SK-N-SH treated with all-trans-retinoic acid at 6 μM for 48 hours (cell line): Measurements from ENCODE around the gene IGSF22.
A peak's percentile ranks its signal among the peaks of the same experiment; 100 is the strongest.

Experiments used
- ATAC-seq: fragments of 200-7000 bp; cut with Tn5 transposase; 3 replicates; pipeline ENCODE4 v1.9.1; 2020; ENCODE audit warnings: mild to moderate bottlenecking, moderate library complexity
- ARNTL ChIP-seq: fragments of 450-650 bp; formaldehyde crosslinking; IDR thresholded peaks from 2 replicates; pipeline ENCODE4 v1.5.0; 2020; ENCODE audit warnings: low read depth, mild to moderate bottlenecking, moderate library complexity, borderline replicate concordance
- BACH2 ChIP-seq: fragments of 250-450 bp; sonication (Bioruptor Pico); IDR thresholded peaks from 2 replicates; pipeline ENCODE4 v1.9.0; 2021; ENCODE audit warnings: mild to moderate bottlenecking, borderline replicate concordance
- CREB5 ChIP-seq: fragments of 250-450 bp; sonication (Bioruptor Pico); IDR thresholded peaks from 2 replicates; pipeline ENCODE4 v1.5.1; 2020; ENCODE audit warnings: low read depth, mild to moderate bottlenecking, moderate library complexity
- CSDC2 ChIP-seq: fragments of 250-450 bp; sonication (Bioruptor Pico); IDR thresholded peaks from 2 replicates; pipeline ENCODE4 v1.5.0; 2020; ENCODE audit warnings: mild to moderate bottlenecking, moderate library complexity
- CSRNP3 ChIP-seq: fragments of 250-450 bp; sonication (Bioruptor Pico); IDR thresholded peaks from 2 replicates; pipeline ENCODE4 v1.5.1; 2021; ENCODE audit warnings: mild to moderate bottlenecking, moderate library complexity
- ESRRG ChIP-seq: fragments of 250-450 bp; sonication (Bioruptor Pico); IDR thresholded peaks from 2 replicates; pipeline ENCODE4 v1.6.1; 2021; ENCODE audit warnings: mild to moderate bottlenecking
- GLIS3 ChIP-seq: fragments of 250-450 bp; sonication (Bioruptor Pico); IDR thresholded peaks from 2 replicates; pipeline ENCODE4 v1.5.0; 2020; ENCODE audit warnings: mild to moderate bottlenecking, moderate library complexity
- ISL1 ChIP-seq: fragments of 250-450 bp; sonication (Bioruptor Pico); IDR thresholded peaks from 2 replicates; pipeline ENCODE4 v2.1.2; 2022; ENCODE audit warnings: mild to moderate bottlenecking, moderate library complexity
- OSR1 ChIP-seq: fragments of 250-450 bp; sonication (Bioruptor Pico); IDR thresholded peaks from 2 replicates; pipeline ENCODE4 v1.8.0; 2022; ENCODE audit warnings: moderate library complexity, mild to moderate bottlenecking, inconsistent platforms
- PATZ1 ChIP-seq: fragments of 250-450 bp; sonication (Bioruptor Pico); IDR thresholded peaks from 2 replicates; pipeline ENCODE4 v1.8.0; 2020; ENCODE audit warnings: mild to moderate bottlenecking, moderate library complexity, borderline replicate concordance
- POU6F1 ChIP-seq: fragments of 250-450 bp; sonication (Bioruptor Pico); IDR thresholded peaks from 2 replicates; pipeline ENCODE4 v1.8.0; 2021; ENCODE audit warnings: low read depth, mild to moderate bottlenecking, moderate library complexity, borderline replicate concordance
- PPARA ChIP-seq: fragments of 250-450 bp; sonication (Bioruptor Pico); IDR thresholded peaks from 2 replicates; pipeline ENCODE4 v1.5.0; 2020; ENCODE audit warnings: mild to moderate bottlenecking, borderline replicate concordance
- RARB ChIP-seq: fragments of 250-450 bp; sonication (Bioruptor Pico); IDR thresholded peaks from 2 replicates; pipeline ENCODE4 v1.8.0; 2021; ENCODE audit warnings: mild to moderate bottlenecking, moderate library complexity
- SNAI2 ChIP-seq: fragments of 250-450 bp; sonication (Bioruptor Pico); IDR thresholded peaks from 2 replicates; pipeline ENCODE4 v1.5.0; 2020; ENCODE audit warnings: mild to moderate bottlenecking, moderate library complexity
- TCF4 ChIP-seq: fragments of 250-450 bp; sonication (Bioruptor Pico); IDR thresholded peaks from 2 replicates; pipeline ENCODE4 v1.8.0; 2021; ENCODE audit warnings: mild to moderate bottlenecking, moderate library complexity, borderline replicate concordance
- TOX ChIP-seq: fragments of 250-450 bp; sonication (Bioruptor Pico); IDR thresholded peaks from 2 replicates; pipeline ENCODE4 v1.8.0; 2021; ENCODE audit warnings: mild to moderate bottlenecking, moderate library complexity, borderline replicate concordance
- TSHZ2 ChIP-seq: fragments of 250-450 bp; sonication (Bioruptor Pico); IDR thresholded peaks from 2 replicates; pipeline ENCODE4 v1.5.0; 2020; ENCODE audit warnings: mild to moderate bottlenecking, moderate library complexity
- ZC3H10 ChIP-seq: fragments of 250-450 bp; sonication (Bioruptor Pico); IDR thresholded peaks from 2 replicates; pipeline ENCODE4 v1.5.1; 2021; ENCODE audit warnings: mild to moderate bottlenecking, moderate library complexity
- ZFP30 ChIP-seq: fragments of 450-650 bp; formaldehyde crosslinking; IDR thresholded peaks from 2 replicates; pipeline ENCODE4 v1.5.0; 2022; ENCODE audit warnings: mild to moderate bottlenecking, moderate library complexity
- ZNF70 ChIP-seq: fragments of 450-650 bp; formaldehyde crosslinking; IDR thresholded peaks from 2 replicates; pipeline ENCODE4 v1.5.0; 2020; ENCODE audit warnings: mild to moderate bottlenecking, moderate library complexity
- ZNF8 ChIP-seq: fragments of 450-650 bp; formaldehyde crosslinking; IDR thresholded peaks from 2 replicates; pipeline ENCODE4 v1.5.0; 2020; ENCODE audit warnings: mild to moderate bottlenecking, moderate library complexity

Gene IGSF22

GRCh38 chr11:18736590-18737148 lies 10.7 kb upstream of the IGSF22 start:
- TF ChIP-seq CSRNP3 (CRISPR knock-in tag) (no peak), PPARA (CRISPR knock-in tag) (no peak), ZNF8 (CRISPR knock-in tag) (no peak), GLIS3 (CRISPR knock-in tag) (no peak), RARB (no peak), OSR1 (CRISPR knock-in tag) (no peak), PATZ1 (no peak), ZFP30 (CRISPR knock-in tag) (no peak), POU6F1 (CRISPR knock-in tag) (no peak), TOX (no peak), SNAI2 (CRISPR knock-in tag) (no peak), ZC3H10 (CRISPR knock-in tag) (no peak), ISL1 (CRISPR knock-in tag) (no peak), ESRRG (no peak)
- TF ChIP-seq, all 23 proteins: peak for 0
- ATAC-seq: no peak

- TF ChIP-seq GLIS3 (CRISPR knock-in tag) (no peak), ISL1 (CRISPR knock-in tag) (no peak), RARB (no peak), ZNF8 (CRISPR knock-in tag) (no peak), OSR1 (CRISPR knock-in tag) (no peak), TCF4 (CRISPR knock-in tag) (no peak), ARNTL (no peak), ESRRG (no peak), ZNF70 (no peak), PPARA (CRISPR knock-in tag) (no peak), TSHZ2 (CRISPR knock-in tag) (no peak), PATZ1 (no peak), BACH2 (CRISPR knock-in tag) (no peak), SNAI2 (CRISPR knock-in tag) (no peak), TOX (no peak)
- ATAC-seq: no peak
Measured at GRCh38 chr11:18733202-18733601, 7.2 kb upstream of the IGSF22 start.

GRCh38 chr11:18731949-18732821 lies 6.2 kb upstream of the IGSF22 start:
- TF ChIP-seq TCF4 (CRISPR knock-in tag): no peak
- no peak for TF ChIP-seq CSDC2
- no peak for TF ChIP-seq CREB5
- TF ChIP-seq ZC3H10 (CRISPR knock-in tag): no peak
- no peak for TF ChIP-seq BACH2 (CRISPR knock-in tag)
- TF ChIP-seq PATZ1: no peak
- no peak for TF ChIP-seq GLIS3 (CRISPR knock-in tag)
- TF ChIP-seq ZNF70: no peak
- ATAC-seq: peak; percentile 84
